IMR-90 (cell line): ENCODE data around the gene UTP14C. TPM values are rescaled to one million over a fixed set of nuclear protein-coding genes. Genes with fewer than 3 reads are reported as not detected.

Experiments used
- ATAC-seq: fragments of 200-7000 bp; cut with Tn5 transposase; 2 replicates; pipeline ENCODE4 v1.9.1; 2020; ENCODE audit warnings: low read depth, mild to moderate bottlenecking, moderate library complexity
- BruUV-seq: library from RNA; stranded (reverse); fragments of 400-500 nt; replicated peaks from 2 replicates; lab custom pipeline; 2021; lab: Mats Ljungman, UMichigan
- CTCF ChIA-PET: fragments of 300-600 bp; formaldehyde crosslinking; extraction: SDS; loops from one replicate; lab custom pipeline; 2021; ENCODE audit warnings: antibody characterized with exemption; lab: Yijun Ruan, JAX
- POLR2A ChIA-PET: fragments of 300-600 bp; sonication (Branson Sonifier 250); formaldehyde crosslinking; loops from one replicate; lab custom pipeline; 2022; ENCODE audit warnings: antibody characterized with exemption; ENCODE audit not compliant: unreplicated experiment; lab: Charles Lee
- DNase-seq: peaks from one replicate; pipeline ENCODE4 v3.0.0; 2013
- H2AFZ ChIP-seq: replicated peaks from 2 replicates; pipeline ENCODE3; 2013; ENCODE audit warnings: low read length, mild to moderate bottlenecking; ENCODE audit not compliant: poor library complexity
- H2AK5ac ChIP-seq: 2 replicates; pipeline ENCODE4 v1.6.1; 2013; ENCODE audit warnings: low read depth, low read length, inconsistent platforms
- H2AK9ac ChIP-seq: replicated peaks from 2 replicates; pipeline ENCODE3; 2013; ENCODE audit warnings: mild to moderate bottlenecking, low read depth, low read length, moderate library complexity; ENCODE audit not compliant: poor library complexity
- H2BK120ac ChIP-seq: 2 replicates; pipeline ENCODE4 v1.6.1; 2013; ENCODE audit warnings: low read depth, low read length, inconsistent platforms
- H2BK15ac ChIP-seq: 3 replicates; pipeline ENCODE4 v1.6.1; 2013; ENCODE audit warnings: low read depth, low read length, inconsistent platforms
- H2BK20ac ChIP-seq: 2 replicates; pipeline ENCODE4 v1.6.1; 2013; ENCODE audit warnings: low read depth, mild to moderate bottlenecking, inconsistent platforms, low read length, moderate library complexity
- H2BK5ac ChIP-seq: 2 replicates; pipeline ENCODE4 v1.6.1; 2013; ENCODE audit warnings: mild to moderate bottlenecking, low read depth, low read length, inconsistent platforms; ENCODE audit not compliant: poor library complexity, severe bottlenecking
- H3K14ac ChIP-seq: replicated peaks from 2 replicates; pipeline ENCODE4 v1.6.1; 2013; ENCODE audit warnings: low read depth, low read length, inconsistent platforms
- H3K18ac ChIP-seq: 2 replicates; pipeline ENCODE4 v1.6.1; 2013; ENCODE audit warnings: low read depth, low read length, control low read depth
- H3K23ac ChIP-seq: 2 replicates; pipeline ENCODE4 v1.6.1; 2013; ENCODE audit warnings: low read depth, low read length, inconsistent platforms
- H3K27ac ChIP-seq: 2 replicates; pipeline ENCODE4 v1.5.1; 2013; ENCODE audit warnings: mild to moderate bottlenecking, control low read depth, low read length; ENCODE audit not compliant: insufficient read depth
- H3K27me3 ChIP-seq: 2 replicates; pipeline ENCODE4 v1.6.1; 2013; ENCODE audit warnings: low read length; ENCODE audit not compliant: control insufficient read depth, insufficient read depth
- H3K36me3 ChIP-seq: 2 replicates; pipeline ENCODE4 v1.6.1; 2013; ENCODE audit warnings: low read length, mixed read lengths; ENCODE audit not compliant: control insufficient read depth, insufficient read depth
- H3K4ac ChIP-seq: 2 replicates; pipeline ENCODE4 v1.6.1; 2013; ENCODE audit warnings: low read depth, low read length, inconsistent platforms
- H3K4me1 ChIP-seq: 2 replicates; pipeline ENCODE4 v1.6.1; 2013; ENCODE audit warnings: low read length, mixed read lengths; ENCODE audit not compliant: control insufficient read depth, insufficient read depth
- H3K4me2 ChIP-seq: 2 replicates; pipeline ENCODE4 v1.6.1; 2013; ENCODE audit warnings: low read depth, mild to moderate bottlenecking, control low read depth, low read length, moderate library complexity
- H3K4me3 ChIP-seq: 2 replicates; pipeline ENCODE4 v1.5.1; 2013; ENCODE audit warnings: low read depth, mild to moderate bottlenecking, control low read depth, low read length, moderate library complexity; ENCODE audit not compliant: insufficient read depth
- H3K56ac ChIP-seq: 2 replicates; pipeline ENCODE4 v1.6.1; 2013; ENCODE audit warnings: low read length, inconsistent platforms; ENCODE audit not compliant: insufficient read depth; ENCODE audit errors: extremely low read depth
- H3K79me1 ChIP-seq, 2 experiments: 2 replicates each; pipeline ENCODE4 v1.6.1; 2013; ENCODE audit warnings: low read length in 2 of 2, inconsistent platforms in 1 of 2, low read depth in 1 of 2
- H3K9ac ChIP-seq: 2 replicates; pipeline ENCODE4 v1.6.1; 2013; ENCODE audit warnings: low read depth, low read length, control low read depth
- H3K9me1 ChIP-seq: 2 replicates; pipeline ENCODE4 v1.6.1; 2013; ENCODE audit warnings: low read length, inconsistent platforms; ENCODE audit not compliant: insufficient read depth
- H3K9me3 ChIP-seq: 2 replicates; pipeline ENCODE4 v1.6.1; 2013; ENCODE audit warnings: low read length; ENCODE audit not compliant: control insufficient read depth, insufficient read depth
- H4K20me1 ChIP-seq: 2 replicates; pipeline ENCODE4 v1.6.1; 2013; ENCODE audit warnings: low read length, inconsistent platforms; ENCODE audit not compliant: insufficient read depth
- H4K5ac ChIP-seq: 2 replicates; pipeline ENCODE4 v1.6.1; 2013; ENCODE audit warnings: mild to moderate bottlenecking, low read depth, low read length, control low read depth
- H4K8ac ChIP-seq, 2 experiments: 2 replicates each; pipeline ENCODE4 v1.6.1; 2013; ENCODE audit warnings: low read depth in 2 of 2, low read length in 2 of 2, control low read depth in 1 of 2, inconsistent platforms in 1 of 2
- H4K91ac ChIP-seq: 2 replicates; pipeline ENCODE4 v1.6.1; 2013; ENCODE audit warnings: low read depth, low read length, inconsistent platforms; ENCODE audit not compliant: insufficient read depth
- ELK1 ChIP-seq: fragments of 150-350 bp; IDR thresholded peaks from 2 replicates; pipeline ENCODE4 v1.6.1; 2016; ENCODE audit warnings: low read depth, mild to moderate bottlenecking, low read length, moderate library complexity, borderline replicate concordance
- FOS ChIP-seq: fragments of 150-350 bp; IDR thresholded peaks from 2 replicates; pipeline ENCODE4 v1.6.1; 2016; ENCODE audit warnings: low read depth, low read length
- MAFK ChIP-seq: IDR thresholded peaks from 2 replicates; pipeline ENCODE4 v1.6.1; 2012; ENCODE audit warnings: low read depth, low read length, improper control_type of control experiment
- MAZ ChIP-seq: IDR thresholded peaks from 2 replicates; pipeline ENCODE4 v1.6.1; 2012; ENCODE audit warnings: low read depth, mild to moderate bottlenecking, low read length, improper control_type of control experiment, moderate library complexity, borderline replicate concordance
- NFE2L2 ChIP-seq: fragments of 150-350 bp; IDR thresholded peaks from 2 replicates; pipeline ENCODE4 v1.6.1; 2016; ENCODE audit warnings: low read depth, mild to moderate bottlenecking, low read length
- RAD21 ChIP-seq: IDR thresholded peaks from 2 replicates; pipeline ENCODE4 v1.6.1; 2012; ENCODE audit warnings: low read length, improper control_type of control experiment
- RCOR1 ChIP-seq: IDR thresholded peaks from 2 replicates; pipeline ENCODE4 v1.6.1; 2012; ENCODE audit warnings: mild to moderate bottlenecking, low read length, improper control_type of control experiment; ENCODE audit not compliant: insufficient replicate concordance
- RFX5 ChIP-seq: IDR thresholded peaks from 2 replicates; pipeline ENCODE4 v1.8.0; 2012; ENCODE audit warnings: low read depth, mild to moderate bottlenecking, low read length, moderate library complexity
- SMC3 ChIP-seq: fragments of 150-350 bp; IDR thresholded peaks from 2 replicates; pipeline ENCODE4 v1.6.1; 2016; ENCODE audit warnings: low read depth, mild to moderate bottlenecking, antibody characterized with exemption, low read length, moderate library complexity
- WGBS, 2 experiments: methylation state at CpG; one replicate each; pipeline versions ENCODE4 v1.1.5 to v1.1.7; 2013; ENCODE audit warnings: missing lambda C conversion rate in 2 of 2; ENCODE audit not compliant: insufficient read length in 1 of 2; ENCODE audit errors: extremely low coverage in 2 of 2; 5-methylcytosine and 5-hydroxymethylcytosine counted together
- dilution Hi-C: fragments of 300-500 bp; cut with HindIII; formaldehyde crosslinking; loops from one replicate; pipeline ENCODE4 v1.14.3; 2018; ENCODE audit warnings: low sequenced_read_pairs; ENCODE audit not compliant: unreplicated experiment
- in situ Hi-C: fragments of 300-500 bp; cut with MboI; formaldehyde crosslinking; loops from 3 replicates; pipeline ENCODE4 v1.14.3; 2019; ENCODE audit warnings: low sequenced_read_pairs, inconsistent platforms, mixed read lengths
- intact Hi-C: fragments of 100-400 bp; cut with micrococcal nuclease; formaldehyde crosslinking; loops from 2 replicates; pipeline ENCODE4 v1.10.0; 2022
- polyA plus RNA-seq, 3 experiments: library from polyadenylated mRNA; depleted of rRNA; stranded (reverse); fragments of >200 nt; gene quantifications; 2 replicates each; pipeline ENCODE4 v1.2.3, GENCODE V29; 2012; ENCODE audit warnings: low replicate concordance in 1 of 3
- total RNA-seq: library from RNA; depleted of rRNA; stranded (reverse); fragments of >200 nt; gene quantifications from 2 replicates; pipeline ENCODE4 v1.2.3, GENCODE V29; 2012
- TF ChIP-seq, protein P1 (sequence below): conservative IDR thresholded peaks from 2 replicates; pipeline ENCODE4 v1.5.1; 2012; ENCODE audit warnings: mild to moderate bottlenecking, low read depth, low read length, improper control_type of control experiment
- TF ChIP-seq, protein P2 (sequence below): fragments of 150-350 bp; IDR thresholded peaks from 2 replicates; pipeline ENCODE4 v1.6.1; 2017; ENCODE audit warnings: mild to moderate bottlenecking, antibody characterized with exemption, low read length, low read depth

The UTP14C gene
- total and polyA plus RNA-seq, 2 of the 4 experiments (the other 2 are of a cell fraction), result 8.2 to 12.5 TPM

DNA sequence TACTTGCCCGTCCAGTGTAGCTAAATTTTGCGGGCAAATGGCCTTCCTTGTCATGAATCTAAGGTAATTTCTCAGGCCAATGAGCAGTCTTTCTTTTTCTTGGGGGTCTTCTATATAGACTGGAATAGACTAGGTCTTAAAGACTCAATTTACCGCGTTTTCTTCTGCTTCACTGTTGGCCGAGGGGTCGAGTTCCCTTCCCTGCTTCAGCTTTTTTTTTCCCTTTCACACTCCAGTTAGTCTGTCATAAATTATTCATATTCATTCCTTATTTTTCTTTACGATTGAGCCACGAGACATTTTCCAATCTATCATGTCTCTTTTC, 12.0 kb upstream of the UTP14C start:
- Histone ChIP-seq H2BK5ac (peak overlapping the region; percentile 44), H3K4me3 (peak overlapping the region; percentile 92), H3K18ac (no peak overlapping the region; the same call in 1 of the 2 replicates), H3K9ac (peak overlapping the region; percentile 88), H3K4me1 (no peaks in the 10 kb centered on the region), H4K8ac (peak overlapping the region; percentile 71 to 98), H4K20me1 (no peaks in the 10 kb centered on the region; the same call in 1 of the 2 replicates), H2BK20ac (no peak overlapping the region), H3K36me3 (no peaks in the 10 kb centered on the region), H3K27me3 (peaks cover 8% of the 10 kb centered on the region), H3K23ac (peak overlapping the region; percentile 75), H2AK5ac (no peak overlapping the region), H3K9me1 (peaks cover 2% of the 10 kb centered on the region; the same call in 1 of the 2 replicates), H3K79me1 (peaks cover 7 to 19% of the 10 kb centered on the region in 2 experiments), H2AFZ (peak overlapping the region; percentile 100), H3K14ac (peak overlapping the region; percentile 98), H2BK15ac (no peak overlapping the region), H3K27ac (peak overlapping the region; percentile 62), H2AK9ac (peak overlapping the region; percentile 92), H4K91ac (peak overlapping the region; percentile 84), H4K5ac (peak overlapping the region; percentile 92), H2BK120ac (no peak overlapping the region), H3K4ac (peak overlapping the region; percentile 87; the same call in 1 of the 2 replicates), H3K4me2 (peak overlapping the region; percentile 69; the same call in 1 of the 2 replicates), H3K56ac (peak overlapping the region; percentile 40; the same call in 1 of the 2 replicates), H3K9me3 (no peaks in the 10 kb centered on the region)
- POLR2A ChIA-PET, result interaction anchor here (0.7 kb wide), 1 partner anchor 37 kb away, joined by 3 read pairs; no protein-coding TSS in a partner anchor
- 0% methylated on average over 5 of the region's 8 CpGs; no CpG with 5 or more reads in 1 of the 2 experiments for WGBS, 2 experiments
- CTCF ChIA-PET, result interaction anchor here (0.8 to 1.5 kb wide), 2 partner anchors 21 to 438 kb away, joined by 3 to 4 read pairs; partner anchors contain the start of gene VPS36
- TF ChIP-seq, protein P1, sequence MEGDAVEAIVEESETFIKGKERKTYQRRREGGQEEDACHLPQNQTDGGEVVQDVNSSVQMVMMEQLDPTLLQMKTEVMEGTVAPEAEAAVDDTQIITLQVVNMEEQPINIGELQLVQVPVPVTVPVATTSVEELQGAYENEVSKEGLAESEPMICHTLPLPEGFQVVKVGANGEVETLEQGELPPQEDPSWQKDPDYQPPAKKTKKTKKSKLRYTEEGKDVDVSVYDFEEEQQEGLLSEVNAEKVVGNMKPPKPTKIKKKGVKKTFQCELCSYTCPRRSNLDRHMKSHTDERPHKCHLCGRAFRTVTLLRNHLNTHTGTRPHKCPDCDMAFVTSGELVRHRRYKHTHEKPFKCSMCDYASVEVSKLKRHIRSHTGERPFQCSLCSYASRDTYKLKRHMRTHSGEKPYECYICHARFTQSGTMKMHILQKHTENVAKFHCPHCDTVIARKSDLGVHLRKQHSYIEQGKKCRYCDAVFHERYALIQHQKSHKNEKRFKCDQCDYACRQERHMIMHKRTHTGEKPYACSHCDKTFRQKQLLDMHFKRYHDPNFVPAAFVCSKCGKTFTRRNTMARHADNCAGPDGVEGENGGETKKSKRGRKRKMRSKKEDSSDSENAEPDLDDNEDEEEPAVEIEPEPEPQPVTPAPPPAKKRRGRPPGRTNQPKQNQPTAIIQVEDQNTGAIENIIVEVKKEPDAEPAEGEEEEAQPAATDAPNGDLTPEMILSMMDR, result no peak
- TF ChIP-seq, protein P2, sequence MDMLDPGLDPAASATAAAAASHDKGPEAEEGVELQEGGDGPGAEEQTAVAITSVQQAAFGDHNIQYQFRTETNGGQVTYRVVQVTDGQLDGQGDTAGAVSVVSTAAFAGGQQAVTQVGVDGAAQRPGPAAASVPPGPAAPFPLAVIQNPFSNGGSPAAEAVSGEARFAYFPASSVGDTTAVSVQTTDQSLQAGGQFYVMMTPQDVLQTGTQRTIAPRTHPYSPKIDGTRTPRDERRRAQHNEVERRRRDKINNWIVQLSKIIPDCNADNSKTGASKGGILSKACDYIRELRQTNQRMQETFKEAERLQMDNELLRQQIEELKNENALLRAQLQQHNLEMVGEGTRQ, result no peak
- TF ChIP-seq NFE2L2 (no peak), RCOR1 (no peak), MAFK (no peak), RFX5 (no peak), FOS (no peak), SMC3 (no peak), ELK1 (no peak), MAZ (no peak), RAD21 (no peak)
- ATAC-seq (no peak), DNase-seq (no peak)
- intact Hi-C loops (loop anchor here (5.0 to 10.0 kb wide), 2 partner anchors 198 to 440 kb away; partner anchors contain the start of gene VPS36), in situ Hi-C loops (loop anchor here (25.0 kb wide), 1 partner anchor 450 kb away; the partner anchor contains the start of genes CKAP2 and VPS36), dilution Hi-C loops (no loop called here)
- TSS peak; percentile 84 for BruUV-seq
